ENCODE measurements around the gene SH3BP4.
A peak's percentile ranks its signal among the peaks of the same experiment; 100 is the strongest.

Gene SH3BP4

DNA sequence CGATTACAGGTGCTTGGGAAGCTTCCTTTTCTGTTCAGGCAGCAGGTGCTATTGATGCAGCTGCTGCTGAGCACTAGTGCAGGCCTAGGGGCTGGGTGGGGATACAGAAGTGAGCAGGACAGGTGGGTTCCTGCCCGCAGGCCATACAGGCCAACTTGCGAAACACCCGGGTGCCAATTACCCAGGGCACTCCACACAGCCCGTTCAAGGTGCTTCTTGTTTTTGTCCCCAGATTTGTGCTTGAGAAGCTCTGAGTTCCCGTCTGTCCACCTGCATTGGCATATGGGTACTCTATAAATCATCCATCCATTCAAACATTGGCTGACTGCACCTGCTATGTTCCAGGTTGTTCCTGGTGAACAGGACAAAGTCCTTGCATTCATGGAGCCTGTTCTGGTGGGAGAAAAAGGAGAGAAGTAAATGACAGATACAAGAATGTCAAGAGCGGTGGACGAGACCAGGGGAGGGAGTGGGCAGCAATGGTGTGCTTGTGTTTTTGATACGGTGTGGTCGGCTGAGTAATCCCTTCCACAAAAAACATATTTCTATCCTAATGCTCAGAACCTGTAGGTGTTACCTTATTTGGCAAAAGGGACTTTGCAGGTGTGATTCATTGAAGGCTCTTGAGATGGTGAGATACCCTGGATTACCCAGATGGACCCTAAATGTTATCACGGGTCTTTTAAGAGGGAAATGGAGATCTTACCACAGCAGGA lies 31.4 kb downstream of the SH3BP4 start:
- peak; percentile 45 for DNase-seq (ENCODE audit: low read depth, low spot score)

DNA sequence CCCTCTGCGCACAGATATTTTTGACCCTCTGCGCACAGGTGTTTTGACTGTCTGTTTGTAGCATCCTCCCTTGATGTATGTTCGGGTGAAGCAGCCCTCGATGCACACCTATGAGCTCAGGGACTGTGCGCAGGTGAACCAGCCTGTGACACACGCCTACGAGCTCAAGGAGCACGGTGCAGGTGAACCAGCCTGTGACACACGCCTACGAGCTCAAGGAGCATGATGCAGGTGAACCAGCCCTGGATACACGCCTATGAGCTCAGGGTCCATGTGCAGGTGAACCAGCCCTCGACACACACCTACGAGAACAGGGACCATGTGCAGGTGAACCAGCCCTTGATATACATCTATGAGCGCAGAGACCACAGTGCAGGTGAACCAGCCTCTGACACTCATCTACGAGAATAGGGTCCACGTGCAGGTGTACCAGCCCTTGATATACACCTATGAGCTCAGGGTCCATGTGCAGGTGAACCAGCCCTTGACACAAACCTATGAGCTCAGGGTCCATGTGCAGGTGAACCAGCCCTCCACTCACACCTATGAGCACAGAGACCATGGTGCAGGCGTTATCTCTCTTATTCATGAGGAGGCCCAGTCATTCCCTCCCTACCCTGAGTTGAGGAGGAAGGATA lies 33.9 kb downstream of the SH3BP4 start:
- DNase-seq (ENCODE audit: low read depth, low spot score): no peak

DNA sequence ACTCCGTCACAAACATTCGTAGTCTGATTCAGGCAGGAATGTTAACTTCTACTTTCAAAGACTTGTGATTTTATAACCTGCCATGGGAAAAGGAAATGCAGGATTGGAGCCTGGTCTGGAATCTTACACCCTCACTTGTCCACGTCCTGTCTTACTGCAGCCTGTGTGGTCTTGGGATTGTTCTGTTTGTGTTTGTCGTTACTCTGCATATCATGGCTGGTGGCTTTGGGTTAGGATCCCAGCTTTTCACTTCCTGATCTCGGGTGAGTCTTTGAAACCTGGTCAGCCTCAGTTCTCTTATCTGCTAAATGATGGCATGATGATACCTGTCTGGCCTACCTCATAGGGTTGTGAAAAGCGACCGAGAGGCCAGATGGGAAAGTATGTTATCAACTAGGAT lies 34.6 kb downstream of the SH3BP4 start:
- no peak for DNase-seq (ENCODE audit: low read depth, low spot score)

DNA sequence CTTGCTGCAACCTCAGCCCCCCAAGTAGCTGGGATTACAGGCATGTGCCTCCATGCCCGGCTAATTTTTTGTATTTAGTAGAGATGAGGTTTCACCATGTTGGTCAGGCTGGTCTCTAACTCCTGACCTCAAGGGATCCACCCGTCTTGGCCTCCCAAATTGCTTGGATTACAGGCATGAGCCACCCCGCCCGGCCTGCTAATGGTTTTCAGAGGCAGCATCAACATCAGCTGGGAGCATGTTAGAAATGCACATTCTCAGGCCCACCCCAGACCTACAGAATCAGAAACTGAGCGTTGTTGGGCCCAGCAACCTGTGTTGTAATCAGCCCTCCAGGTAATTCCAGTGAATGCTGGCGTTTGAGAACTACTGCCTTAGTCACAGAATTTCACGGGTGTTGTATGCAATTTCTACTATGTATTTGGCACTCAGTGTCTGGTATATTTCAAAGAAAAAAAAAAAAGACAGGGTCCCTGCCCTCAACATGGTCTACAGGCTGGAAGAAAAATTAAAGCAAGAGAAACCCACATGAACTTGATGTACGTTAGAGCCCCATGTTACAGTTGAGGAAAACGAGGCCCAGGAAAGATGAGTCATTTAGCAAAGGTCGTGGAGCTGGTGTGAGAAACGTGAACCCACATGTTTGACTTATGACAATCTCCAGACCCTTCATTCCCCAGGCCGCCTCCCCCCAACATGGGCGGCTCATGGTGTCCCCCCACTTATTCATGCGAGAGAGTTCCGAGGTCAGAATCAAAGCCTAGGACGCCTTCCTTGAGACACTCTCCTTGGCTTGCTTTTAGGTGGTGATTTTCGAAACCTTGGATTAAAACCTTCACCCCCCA lies 35.3 kb downstream of the SH3BP4 start:
- no peak for DNase-seq (ENCODE audit: low read depth, low spot score)

DNA sequence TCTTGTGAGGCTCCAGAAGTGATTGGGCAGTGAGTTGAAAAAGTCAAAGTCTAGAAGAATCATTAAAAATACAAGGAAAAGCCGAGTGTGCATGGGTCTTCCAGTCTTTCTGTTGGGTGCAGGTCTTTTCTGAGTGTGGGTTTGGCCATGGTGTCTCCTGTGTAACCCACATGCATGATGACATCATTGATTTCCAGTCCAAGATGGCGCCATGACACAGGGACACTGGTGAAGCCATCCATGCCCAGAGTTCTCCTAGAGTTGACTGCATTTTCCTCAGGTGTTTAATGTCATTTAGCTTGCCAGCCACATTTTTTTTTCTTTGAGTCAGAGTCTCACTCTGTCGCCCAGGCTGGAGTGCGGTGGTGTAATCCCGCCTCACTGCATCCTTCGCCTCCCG lies 35.9 kb downstream of the SH3BP4 start:
- DNase-seq (ENCODE audit: low read depth, low spot score): no peak

DNA sequence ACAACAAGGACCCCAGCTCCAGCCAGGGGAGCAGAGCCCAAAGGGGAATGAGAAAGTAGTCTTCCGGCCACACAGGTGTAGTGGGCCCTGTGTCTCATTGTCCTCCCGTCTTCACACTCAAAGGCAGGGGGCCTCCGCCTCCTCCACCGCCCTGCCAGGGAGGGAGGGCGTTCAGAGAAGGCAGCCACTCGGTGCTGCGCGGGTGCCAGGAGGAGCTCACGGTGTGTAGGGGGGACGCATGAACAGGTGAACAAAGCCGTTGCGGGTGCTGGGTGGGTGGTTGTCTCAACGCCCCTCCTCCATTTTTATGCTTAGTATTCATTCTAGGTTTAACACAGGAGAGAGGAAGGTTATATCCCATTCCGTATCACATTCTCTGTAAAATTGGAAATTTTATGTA lies 36.7 kb downstream of the SH3BP4 start:
- DNase-seq (ENCODE audit: low read depth, low spot score): no peak

DNA sequence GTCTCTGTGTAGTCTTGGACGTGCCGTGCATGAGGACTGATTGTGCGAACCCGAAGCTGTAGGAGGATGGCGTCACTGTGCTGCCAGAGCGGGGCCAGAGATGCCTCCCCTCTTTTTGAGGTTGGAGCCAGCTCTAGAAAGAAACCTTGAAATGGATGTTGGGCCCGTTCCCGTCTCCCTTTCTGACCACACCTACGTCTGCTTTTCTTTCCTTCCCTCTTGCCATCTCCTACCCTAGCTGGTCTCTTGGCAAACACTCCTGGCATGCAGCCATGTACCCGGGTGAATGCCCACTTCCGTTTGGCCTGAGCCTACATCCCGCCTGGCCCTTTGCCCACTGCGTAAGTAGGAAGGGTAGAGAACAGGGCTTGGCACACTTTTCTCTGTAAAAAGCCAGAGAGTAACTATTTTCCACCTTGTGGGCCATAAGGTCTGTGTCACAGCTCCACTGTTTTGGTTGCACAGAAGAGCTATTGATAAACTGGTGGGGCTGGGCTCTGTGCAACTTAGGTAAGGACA lies 37.4 kb downstream of the SH3BP4 start:
- DNase-seq (ENCODE audit: low read depth, low spot score): peak; percentile 94

DNA sequence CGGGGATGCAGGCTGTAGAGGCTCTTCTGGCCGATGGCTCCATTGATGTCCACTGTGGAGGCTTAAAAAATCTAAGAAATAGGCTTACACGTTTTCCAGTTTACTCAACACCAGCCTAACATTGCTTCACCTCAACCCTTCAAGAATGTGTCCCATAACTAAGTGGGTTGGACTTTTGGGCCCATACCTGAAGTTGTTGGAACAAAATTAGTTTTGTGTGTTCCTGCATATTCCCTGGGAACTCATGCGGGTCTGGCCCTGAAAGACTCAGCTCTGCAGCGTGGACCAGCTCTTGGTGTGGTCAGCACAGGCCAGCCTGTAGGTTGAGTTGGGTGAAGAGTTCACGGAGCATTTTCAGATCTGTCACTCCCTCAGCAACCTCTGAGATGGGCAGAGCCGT lies 38.5 kb downstream of the SH3BP4 start:
- DNase-seq (ENCODE audit: low read depth, low spot score): no peak

DNA sequence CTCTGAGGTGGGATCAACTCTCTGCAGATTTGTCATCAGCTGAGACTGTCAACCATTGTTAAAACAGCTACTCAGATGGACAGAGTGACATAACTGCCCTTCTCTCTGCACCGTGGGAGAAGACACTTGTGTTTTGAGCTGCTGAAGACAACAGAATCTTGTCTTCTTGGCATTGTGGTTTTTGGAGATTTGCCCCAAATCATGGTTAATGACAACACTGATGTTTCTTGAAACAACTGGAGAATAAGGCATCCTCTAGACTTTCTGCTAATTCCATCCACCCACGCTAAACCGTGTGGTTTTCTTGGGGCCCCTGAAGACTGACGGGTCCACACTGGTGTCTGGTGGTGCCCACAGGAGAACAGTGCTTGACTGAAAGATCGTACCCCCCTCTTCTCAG lies 39.5 kb downstream of the SH3BP4 start:
- DNase-seq (ENCODE audit: low read depth, low spot score): no peak

DNA sequence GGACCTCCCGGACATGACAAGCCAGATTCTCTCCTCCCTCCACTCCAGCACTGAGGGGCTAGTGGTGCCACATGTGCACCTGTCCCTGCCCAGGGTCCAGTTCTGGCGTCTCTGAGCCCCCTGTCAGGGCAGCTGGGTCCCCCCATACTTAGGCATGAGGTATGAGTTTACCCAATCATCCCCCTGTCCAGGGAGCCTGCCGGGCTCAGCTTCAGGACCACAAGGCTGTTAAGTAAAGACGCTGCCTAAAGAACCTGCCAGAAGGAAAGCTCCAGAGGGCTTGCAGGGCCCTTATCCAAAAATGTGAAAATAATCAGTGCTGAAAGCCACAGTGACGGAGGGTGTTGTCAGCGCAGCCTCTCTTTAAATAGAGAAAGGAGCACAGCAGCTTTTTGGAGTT lies 40.0 kb downstream of the SH3BP4 start:
- DNase-seq (ENCODE audit: low read depth, low spot score): no peak

DNA sequence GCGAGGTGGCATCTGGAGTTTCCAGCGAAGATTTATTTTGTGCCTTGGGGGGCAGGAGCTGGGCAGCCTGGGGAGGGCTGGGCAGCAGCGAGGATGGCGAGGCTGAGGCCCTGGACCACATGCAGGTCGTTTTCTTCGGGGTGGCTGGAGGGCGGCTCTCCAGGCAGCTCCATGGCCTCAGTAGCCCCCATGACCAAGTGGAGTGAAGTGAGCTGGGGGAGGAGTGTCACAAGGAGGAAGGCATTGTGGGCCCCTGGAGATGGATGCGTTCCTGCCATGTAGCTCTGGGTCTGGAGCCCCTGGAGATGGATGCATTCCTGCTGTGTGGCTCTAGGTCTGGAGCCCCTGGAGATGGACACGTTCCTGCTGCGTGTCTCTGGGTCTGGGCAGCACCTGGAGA lies 40.4 kb downstream of the SH3BP4 start:
- DNase-seq (ENCODE audit: low read depth, low spot score): no peak

DNA sequence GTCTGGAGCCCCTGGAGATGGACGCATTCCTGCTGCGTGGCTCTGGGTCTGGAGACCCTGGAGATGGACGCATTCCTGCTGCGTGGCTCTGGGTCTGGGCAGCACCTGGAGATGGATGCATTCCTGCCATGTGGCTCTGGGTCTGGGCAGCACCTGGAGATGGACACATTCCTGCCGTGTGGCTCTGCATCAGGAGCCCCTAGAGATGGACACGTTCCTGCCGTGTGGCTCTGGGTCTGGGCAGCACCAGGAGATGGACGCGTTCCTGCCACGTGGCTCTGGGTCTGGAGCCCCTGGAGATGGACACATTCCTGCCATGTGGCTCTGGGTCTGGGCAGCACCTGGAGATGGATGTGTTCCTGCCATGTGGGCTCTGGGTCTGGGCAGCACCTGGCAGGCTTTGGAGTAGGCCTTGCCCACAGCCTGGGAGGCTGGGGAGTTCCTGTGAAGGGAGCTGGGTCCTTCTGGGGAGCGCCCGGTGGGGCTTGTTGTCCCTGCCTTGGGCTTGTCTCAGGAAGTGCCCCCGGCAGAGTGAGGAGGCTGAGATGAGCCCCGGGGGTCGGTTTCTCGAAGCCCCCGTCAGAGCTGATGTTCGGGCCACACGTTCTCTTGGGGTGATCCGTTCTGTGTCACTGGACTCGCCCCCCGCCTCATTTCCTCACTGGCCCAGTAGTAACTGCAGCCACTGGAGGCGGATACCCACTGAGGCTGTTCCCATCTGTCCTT lies 41.0 kb downstream of the SH3BP4 start:
- DNase-seq (ENCODE audit: low read depth, low spot score): no peak

DNA sequence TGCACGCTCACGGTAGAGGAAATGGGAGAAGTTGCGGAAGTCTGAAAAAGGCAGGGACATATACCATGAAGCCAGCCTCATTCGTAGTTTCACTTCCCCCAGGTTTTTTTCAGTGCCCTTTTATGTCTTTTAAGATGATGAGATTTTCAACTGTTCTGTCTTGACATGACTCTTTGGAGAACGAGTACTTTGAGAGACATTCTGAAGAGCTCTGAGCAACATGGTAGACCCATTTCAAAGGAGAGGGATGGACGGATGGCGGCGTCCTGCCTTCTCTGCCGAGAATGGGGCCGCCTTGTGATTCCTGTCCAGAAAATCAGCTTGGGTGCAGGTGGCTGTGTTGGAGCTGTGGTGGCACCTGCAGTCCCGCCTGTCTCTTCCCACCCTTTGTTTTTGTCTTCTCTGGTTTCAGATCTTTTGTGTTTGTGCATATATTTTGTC lies 41.7 kb downstream of the SH3BP4 start:
- no peak for DNase-seq (ENCODE audit: low read depth, low spot score)

DNA sequence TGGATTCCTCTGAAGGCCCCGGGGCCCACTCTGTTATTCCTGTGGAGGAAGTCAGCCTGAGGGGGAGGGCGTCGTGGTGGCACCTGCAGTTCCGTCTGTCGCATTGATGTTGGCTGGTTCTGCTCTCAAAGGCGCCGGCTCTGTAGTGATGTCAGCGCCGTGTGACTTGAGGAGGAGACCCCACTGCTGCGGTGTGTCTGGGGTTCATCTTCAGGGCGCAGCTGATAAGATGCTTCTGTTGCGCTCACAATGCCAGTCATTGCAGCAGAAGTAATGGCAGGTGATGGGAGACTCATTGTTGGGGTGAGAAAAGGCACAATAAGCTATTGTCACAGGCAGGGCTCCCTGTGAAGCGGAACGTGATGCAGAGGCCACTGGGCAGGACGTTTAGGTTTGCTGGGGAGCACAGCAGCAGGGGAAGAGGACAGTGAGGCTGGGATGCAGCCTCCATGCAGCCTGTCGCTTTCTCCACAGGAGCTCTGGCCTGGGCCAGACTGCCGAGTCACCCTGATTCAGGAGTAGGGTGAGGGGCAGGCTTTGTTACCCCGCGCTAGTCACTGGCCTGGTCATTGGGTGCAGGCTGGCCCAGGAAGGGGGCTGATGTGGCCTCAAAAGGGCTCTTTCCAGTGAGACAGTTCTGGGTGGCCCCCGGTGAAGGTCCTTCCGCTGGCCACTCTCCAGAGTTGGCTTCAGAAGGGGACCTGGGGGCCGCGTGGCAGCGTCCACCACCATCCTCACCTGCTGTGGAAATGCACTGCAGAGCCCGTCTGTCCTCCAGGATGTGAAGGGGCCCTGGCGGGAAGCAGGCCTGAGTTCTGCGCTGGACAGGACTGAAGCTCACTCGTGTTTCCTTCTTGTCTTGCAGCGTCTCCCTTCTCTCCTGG lies 42.9 kb downstream of the SH3BP4 start:
- DNase-seq (ENCODE audit: low read depth, low spot score): peak; percentile 28

DNA sequence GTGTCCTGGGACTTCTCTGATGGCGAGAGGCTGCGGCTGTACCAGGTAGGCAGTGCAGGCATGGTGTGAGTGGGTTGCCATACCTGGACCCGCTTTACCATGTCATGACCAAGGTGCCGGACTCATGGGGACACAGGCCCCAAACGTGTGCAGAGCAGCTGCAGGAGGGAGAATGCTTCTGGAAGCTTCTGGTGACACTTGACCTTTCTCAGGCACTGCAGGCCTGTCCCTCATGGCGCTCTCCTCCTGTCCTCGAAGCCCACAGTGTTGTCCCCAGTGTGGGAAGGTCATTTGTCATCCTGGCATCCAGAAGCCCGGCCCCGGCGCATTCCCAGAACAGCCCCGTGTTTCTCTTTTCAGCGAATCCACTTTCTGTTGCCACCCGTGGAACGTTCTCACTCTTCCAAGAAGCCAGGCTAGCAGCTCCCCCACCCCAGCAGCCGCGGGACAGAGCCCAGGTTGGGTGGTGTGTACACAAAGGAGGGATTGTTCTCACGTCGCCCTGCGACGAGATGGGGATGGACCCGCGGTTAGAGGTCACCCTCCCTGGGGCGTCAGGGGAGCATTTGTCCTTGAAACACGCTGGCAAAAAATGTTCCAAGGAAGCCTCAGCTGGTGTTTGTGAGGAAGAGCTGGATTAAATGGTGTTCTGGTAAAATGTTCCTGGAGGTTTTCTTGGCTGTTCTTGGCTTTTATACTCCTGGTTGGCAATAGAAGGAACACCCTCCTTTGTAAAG lies 43.7 kb downstream of the SH3BP4 start:
- DNase-seq (ENCODE audit: low read depth, low spot score): peak; percentile 37

DNA sequence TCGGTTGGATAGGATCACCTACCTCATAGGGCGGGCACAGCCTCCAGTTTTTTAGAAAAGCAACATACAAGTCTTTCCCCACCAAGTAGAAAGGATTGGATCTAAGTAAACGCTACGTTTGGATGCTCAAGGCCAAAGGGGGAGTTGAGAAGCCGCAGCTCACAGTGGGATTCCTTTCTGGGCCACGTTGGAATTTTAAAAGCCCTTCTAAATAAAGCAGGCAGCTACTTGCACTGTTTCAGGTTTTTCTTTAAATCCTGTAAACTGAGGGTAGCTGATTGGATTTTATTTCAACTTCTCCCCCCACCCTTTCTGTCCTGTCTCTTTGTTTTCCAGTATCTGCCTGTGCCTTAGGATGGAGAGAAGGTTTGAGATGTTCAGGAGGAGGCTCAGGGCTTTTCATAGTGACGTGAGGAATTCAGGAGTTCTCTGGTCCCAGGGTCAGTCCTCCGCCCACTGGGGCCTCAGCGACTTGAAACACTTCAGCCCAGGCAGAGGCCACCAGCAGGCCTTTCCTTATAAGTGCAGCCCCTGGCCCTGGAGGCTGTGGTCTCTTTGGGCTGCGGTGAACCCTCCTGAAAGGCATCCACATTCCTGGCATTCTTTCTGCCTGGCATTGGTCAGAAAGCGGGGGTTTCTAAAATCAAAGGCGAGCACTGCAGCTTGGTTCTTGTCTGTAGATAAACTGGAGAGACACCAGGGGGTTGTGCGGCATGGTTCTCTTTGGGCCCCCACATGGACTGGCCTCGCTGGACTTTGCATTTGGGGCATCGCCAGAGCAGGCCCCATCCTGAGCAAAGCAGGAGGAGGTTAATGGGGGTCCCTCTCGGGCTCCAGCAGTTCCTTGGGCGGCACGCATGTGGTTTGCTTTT lies 44.5 kb downstream of the SH3BP4 start:
- DNase-seq (ENCODE audit: low read depth, low spot score): peak; percentile 98

DNA sequence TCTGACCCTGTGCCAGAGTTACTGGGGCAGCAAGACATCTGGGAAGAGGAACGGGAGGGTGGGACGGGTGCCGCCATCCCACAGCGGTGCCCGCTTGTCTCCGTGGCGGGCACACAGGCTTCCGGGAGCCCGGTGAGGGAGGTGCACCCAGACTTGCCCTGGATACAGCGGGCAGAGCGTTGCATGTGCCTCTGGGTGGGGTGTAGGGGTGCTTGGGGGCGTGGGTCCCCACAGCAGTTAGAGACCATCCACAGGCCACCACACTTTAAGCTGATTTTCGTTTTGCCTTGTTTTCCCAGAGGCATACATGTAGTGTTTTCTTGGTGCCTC lies 45.1 kb downstream of the SH3BP4 start:
- no peak for DNase-seq (ENCODE audit: low read depth, low spot score)

DNA sequence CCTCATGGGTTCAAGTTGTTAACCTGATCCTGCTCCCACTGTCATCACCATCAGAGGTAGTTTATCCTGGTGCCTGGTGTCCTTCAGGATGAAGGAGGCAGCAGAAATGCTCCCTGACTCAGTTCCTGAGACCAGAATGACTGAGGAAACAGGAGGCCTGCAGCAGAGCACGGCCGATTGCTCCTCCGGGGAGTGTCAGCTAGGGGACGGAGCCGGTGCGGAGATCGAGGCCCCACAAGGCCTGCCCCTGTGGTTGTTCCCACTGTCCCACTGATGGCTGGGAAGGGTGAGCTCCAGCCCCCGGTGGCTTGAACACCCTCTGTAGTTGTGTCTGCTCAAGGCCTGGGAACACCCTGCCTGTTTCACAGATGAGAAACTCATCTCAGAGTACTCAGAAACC lies 45.6 kb downstream of the SH3BP4 start:
- DNase-seq (ENCODE audit: low read depth, low spot score): no peak
